IMR-90 (cell line): ENCODE results near the gene NUP93. TPM values are rescaled to one million over a fixed set of nuclear protein-coding genes. Genes with fewer than 3 reads are reported as not detected.

Source experiments
- ATAC-seq: fragments of 200-7000 bp; cut with Tn5 transposase; 2 replicates; pipeline ENCODE4 v1.9.1; 2020; ENCODE audit warnings: low read depth, mild to moderate bottlenecking, moderate library complexity
- BruUV-seq: library from RNA; stranded (reverse); fragments of 400-500 nt; replicated peaks from 2 replicates; lab custom pipeline; 2021; lab: Mats Ljungman, UMichigan
- CTCF ChIA-PET: fragments of 300-600 bp; formaldehyde crosslinking; extraction: SDS; loops from one replicate; lab custom pipeline; 2021; ENCODE audit warnings: antibody characterized with exemption; lab: Yijun Ruan, JAX
- POLR2A ChIA-PET: fragments of 300-600 bp; sonication (Branson Sonifier 250); formaldehyde crosslinking; loops from one replicate; lab custom pipeline; 2022; ENCODE audit warnings: antibody characterized with exemption; ENCODE audit not compliant: unreplicated experiment; lab: Charles Lee
- DNase-seq: peaks from one replicate; pipeline ENCODE4 v3.0.0; 2013
- H2AFZ ChIP-seq: replicated peaks from 2 replicates; pipeline ENCODE3; 2013; ENCODE audit warnings: low read length, mild to moderate bottlenecking; ENCODE audit not compliant: poor library complexity
- H2AK5ac ChIP-seq: 2 replicates; pipeline ENCODE4 v1.6.1; 2013; ENCODE audit warnings: low read depth, low read length, inconsistent platforms
- H2AK9ac ChIP-seq: replicated peaks from 2 replicates; pipeline ENCODE3; 2013; ENCODE audit warnings: mild to moderate bottlenecking, low read depth, low read length, moderate library complexity; ENCODE audit not compliant: poor library complexity
- H2BK120ac ChIP-seq: 2 replicates; pipeline ENCODE4 v1.6.1; 2013; ENCODE audit warnings: low read depth, low read length, inconsistent platforms
- H2BK15ac ChIP-seq: 3 replicates; pipeline ENCODE4 v1.6.1; 2013; ENCODE audit warnings: low read depth, low read length, inconsistent platforms
- H2BK20ac ChIP-seq: 2 replicates; pipeline ENCODE4 v1.6.1; 2013; ENCODE audit warnings: low read depth, mild to moderate bottlenecking, inconsistent platforms, low read length, moderate library complexity
- H2BK5ac ChIP-seq: 2 replicates; pipeline ENCODE4 v1.6.1; 2013; ENCODE audit warnings: mild to moderate bottlenecking, low read depth, low read length, inconsistent platforms; ENCODE audit not compliant: poor library complexity, severe bottlenecking
- H3K14ac ChIP-seq: replicated peaks from 2 replicates; pipeline ENCODE4 v1.6.1; 2013; ENCODE audit warnings: low read depth, low read length, inconsistent platforms
- H3K18ac ChIP-seq: 2 replicates; pipeline ENCODE4 v1.6.1; 2013; ENCODE audit warnings: low read depth, low read length, control low read depth
- H3K23ac ChIP-seq: 2 replicates; pipeline ENCODE4 v1.6.1; 2013; ENCODE audit warnings: low read depth, low read length, inconsistent platforms
- H3K27ac ChIP-seq: 2 replicates; pipeline ENCODE4 v1.5.1; 2013; ENCODE audit warnings: mild to moderate bottlenecking, control low read depth, low read length; ENCODE audit not compliant: insufficient read depth
- H3K27me3 ChIP-seq: 2 replicates; pipeline ENCODE4 v1.6.1; 2013; ENCODE audit warnings: low read length; ENCODE audit not compliant: control insufficient read depth, insufficient read depth
- H3K36me3 ChIP-seq: 2 replicates; pipeline ENCODE4 v1.6.1; 2013; ENCODE audit warnings: low read length, mixed read lengths; ENCODE audit not compliant: control insufficient read depth, insufficient read depth
- H3K4ac ChIP-seq: 2 replicates; pipeline ENCODE4 v1.6.1; 2013; ENCODE audit warnings: low read depth, low read length, inconsistent platforms
- H3K4me1 ChIP-seq: 2 replicates; pipeline ENCODE4 v1.6.1; 2013; ENCODE audit warnings: low read length, mixed read lengths; ENCODE audit not compliant: control insufficient read depth, insufficient read depth
- H3K4me2 ChIP-seq: 2 replicates; pipeline ENCODE4 v1.6.1; 2013; ENCODE audit warnings: low read depth, mild to moderate bottlenecking, control low read depth, low read length, moderate library complexity
- H3K4me3 ChIP-seq: 2 replicates; pipeline ENCODE4 v1.5.1; 2013; ENCODE audit warnings: low read depth, mild to moderate bottlenecking, control low read depth, low read length, moderate library complexity; ENCODE audit not compliant: insufficient read depth
- H3K56ac ChIP-seq: 2 replicates; pipeline ENCODE4 v1.6.1; 2013; ENCODE audit warnings: low read length, inconsistent platforms; ENCODE audit not compliant: insufficient read depth; ENCODE audit errors: extremely low read depth
- H3K79me1 ChIP-seq, 2 experiments: 2 replicates each; pipeline ENCODE4 v1.6.1; 2013; ENCODE audit warnings: low read length in 2 of 2, inconsistent platforms in 1 of 2, low read depth in 1 of 2
- H3K9ac ChIP-seq: 2 replicates; pipeline ENCODE4 v1.6.1; 2013; ENCODE audit warnings: low read depth, low read length, control low read depth
- H3K9me1 ChIP-seq: 2 replicates; pipeline ENCODE4 v1.6.1; 2013; ENCODE audit warnings: low read length, inconsistent platforms; ENCODE audit not compliant: insufficient read depth
- H3K9me3 ChIP-seq: 2 replicates; pipeline ENCODE4 v1.6.1; 2013; ENCODE audit warnings: low read length; ENCODE audit not compliant: control insufficient read depth, insufficient read depth
- H4K20me1 ChIP-seq: 2 replicates; pipeline ENCODE4 v1.6.1; 2013; ENCODE audit warnings: low read length, inconsistent platforms; ENCODE audit not compliant: insufficient read depth
- H4K5ac ChIP-seq: 2 replicates; pipeline ENCODE4 v1.6.1; 2013; ENCODE audit warnings: mild to moderate bottlenecking, low read depth, low read length, control low read depth
- H4K8ac ChIP-seq, 2 experiments: 2 replicates each; pipeline ENCODE4 v1.6.1; 2013; ENCODE audit warnings: low read depth in 2 of 2, low read length in 2 of 2, control low read depth in 1 of 2, inconsistent platforms in 1 of 2
- H4K91ac ChIP-seq: 2 replicates; pipeline ENCODE4 v1.6.1; 2013; ENCODE audit warnings: low read depth, low read length, inconsistent platforms; ENCODE audit not compliant: insufficient read depth
- BHLHE40 ChIP-seq: fragments of 150-350 bp; IDR thresholded peaks from 2 replicates; pipeline ENCODE4 v1.6.1; 2016; ENCODE audit warnings: mild to moderate bottlenecking, low read depth, low read length
- CHD1 ChIP-seq: IDR thresholded peaks from 2 replicates; pipeline ENCODE4 v1.6.1; 2012; ENCODE audit warnings: low read depth, low read length, improper control_type of control experiment
- CTCF ChIP-seq: conservative IDR thresholded peaks from 2 replicates; pipeline ENCODE4 v1.5.1; 2012; ENCODE audit warnings: mild to moderate bottlenecking, low read depth, low read length, improper control_type of control experiment
- FOS ChIP-seq: fragments of 150-350 bp; IDR thresholded peaks from 2 replicates; pipeline ENCODE4 v1.6.1; 2016; ENCODE audit warnings: low read depth, low read length
- MAFK ChIP-seq: IDR thresholded peaks from 2 replicates; pipeline ENCODE4 v1.6.1; 2012; ENCODE audit warnings: low read depth, low read length, improper control_type of control experiment
- MAZ ChIP-seq: IDR thresholded peaks from 2 replicates; pipeline ENCODE4 v1.6.1; 2012; ENCODE audit warnings: low read depth, mild to moderate bottlenecking, low read length, improper control_type of control experiment, moderate library complexity, borderline replicate concordance
- MXI1 ChIP-seq: IDR thresholded peaks from 2 replicates; pipeline ENCODE4 v1.6.1; 2012; ENCODE audit warnings: low read depth, mild to moderate bottlenecking, low read length, moderate library complexity, borderline replicate concordance
- NFE2L2 ChIP-seq: fragments of 150-350 bp; IDR thresholded peaks from 2 replicates; pipeline ENCODE4 v1.6.1; 2016; ENCODE audit warnings: low read depth, mild to moderate bottlenecking, low read length
- POLR2A ChIP-seq: IDR thresholded peaks from 2 replicates; pipeline ENCODE4 v1.6.1; 2012; ENCODE audit warnings: mild to moderate bottlenecking, low read depth, low read length
- RAD21 ChIP-seq: IDR thresholded peaks from 2 replicates; pipeline ENCODE4 v1.6.1; 2012; ENCODE audit warnings: low read length, improper control_type of control experiment
- RCOR1 ChIP-seq: IDR thresholded peaks from 2 replicates; pipeline ENCODE4 v1.6.1; 2012; ENCODE audit warnings: mild to moderate bottlenecking, low read length, improper control_type of control experiment; ENCODE audit not compliant: insufficient replicate concordance
- RFX5 ChIP-seq: IDR thresholded peaks from 2 replicates; pipeline ENCODE4 v1.8.0; 2012; ENCODE audit warnings: low read depth, mild to moderate bottlenecking, low read length, moderate library complexity
- SMC3 ChIP-seq: fragments of 150-350 bp; IDR thresholded peaks from 2 replicates; pipeline ENCODE4 v1.6.1; 2016; ENCODE audit warnings: low read depth, mild to moderate bottlenecking, antibody characterized with exemption, low read length, moderate library complexity
- dilution Hi-C: fragments of 300-500 bp; cut with HindIII; formaldehyde crosslinking; loops from one replicate; pipeline ENCODE4 v1.14.3; 2018; ENCODE audit warnings: low sequenced_read_pairs; ENCODE audit not compliant: unreplicated experiment
- in situ Hi-C: fragments of 300-500 bp; cut with MboI; formaldehyde crosslinking; loops from 3 replicates; pipeline ENCODE4 v1.14.3; 2019; ENCODE audit warnings: low sequenced_read_pairs, inconsistent platforms, mixed read lengths
- intact Hi-C: fragments of 100-400 bp; cut with micrococcal nuclease; formaldehyde crosslinking; loops from 2 replicates; pipeline ENCODE4 v1.10.0; 2022
- polyA plus RNA-seq, 3 experiments: library from polyadenylated mRNA; depleted of rRNA; stranded (reverse); fragments of >200 nt; gene quantifications; 2 replicates each; pipeline ENCODE4 v1.2.3, GENCODE V29; 2012; ENCODE audit warnings: low replicate concordance in 1 of 3
- total RNA-seq: library from RNA; depleted of rRNA; stranded (reverse); fragments of >200 nt; gene quantifications from 2 replicates; pipeline ENCODE4 v1.2.3, GENCODE V29; 2012

The NUP93 gene
- total and polyA plus RNA-seq, 2 of the 4 experiments (the other 2 are of a cell fraction), result 54.6 to 72.6 TPM

- no peak overlapping the region for H3K4ac ChIP-seq
- no peak overlapping the region for H2AK9ac ChIP-seq
- H3K27me3 ChIP-seq, result no peaks in the 10 kb centered on the region
- H3K9me3 ChIP-seq, result no peaks in the 10 kb centered on the region
- peaks cover 24% of the 10 kb centered on the region for H3K36me3 ChIP-seq
- no peak for TF ChIP-seq NFE2L2
- TF ChIP-seq MXI1, result no peak
- no peak for TF ChIP-seq MAZ
- no peak for TF ChIP-seq CHD1
- TF ChIP-seq RCOR1, result no peak
- TF ChIP-seq FOS, result no peak
- TF ChIP-seq CTCF, result no peak
- no peak for TF ChIP-seq RFX5
- TF ChIP-seq SMC3, result no peak
- TF ChIP-seq RAD21, result no peak
- TF ChIP-seq POLR2A, result no peak
- no peak for TF ChIP-seq BHLHE40
- no peak for TF ChIP-seq MAFK
- dilution Hi-C loops (no loop called here), in situ Hi-C loops (no loop called here), intact Hi-C loops (no loop called here)
- H2AK5ac ChIP-seq, result no peak overlapping the region
- ChIA-PET CTCF (interaction anchor here (1.2 kb wide), 1 partner anchor 10 kb away, joined by 3 read pairs; no protein-coding TSS in a partner anchor), POLR2A (no interaction called here)
- H4K91ac ChIP-seq, result no peak overlapping the region
- no peak overlapping the region for H2AFZ ChIP-seq
- BruUV-seq, result no TSS peak
- no peak overlapping the region for H3K56ac ChIP-seq
- H4K20me1 ChIP-seq, result no peaks in the 10 kb centered on the region
- no peak overlapping the region for H3K23ac ChIP-seq
- ATAC-seq (no peak), DNase-seq (no peak)
- no peaks in the 10 kb centered on the region for H3K4me1 ChIP-seq
- H3K14ac ChIP-seq, result no peak overlapping the region
- H3K4me2 ChIP-seq, result no peak overlapping the region
- no peaks in the 10 kb centered on the region for H3K79me1 ChIP-seq
- H3K4me3 ChIP-seq, result no peak overlapping the region
- no peak overlapping the region for H4K5ac ChIP-seq
- H2BK5ac ChIP-seq, result no peak overlapping the region
- no peak overlapping the region for H2BK20ac ChIP-seq
- no peak overlapping the region for H3K9ac ChIP-seq
- H2BK120ac ChIP-seq, result no peak overlapping the region
- H3K9me1 ChIP-seq, result peaks cover 19% of the 10 kb centered on the region; the same call in 1 of the 2 replicates
- no peak overlapping the region for H4K8ac ChIP-seq
- no peak overlapping the region for H2BK15ac ChIP-seq
- no peak overlapping the region for H3K18ac ChIP-seq
- H3K27ac ChIP-seq, result no peak overlapping the region
These were observed 112.2 kb downstream of the NUP93 start for GRCh38 chr16:56842133-56842532.
